K562 (cell line): Measurements from ENCODE around the gene BRD4. TPM values are rescaled to one million over a fixed set of nuclear protein-coding genes. Genes with fewer than 3 reads are reported as not detected.
A peak's percentile ranks its signal among the peaks of the same experiment; 100 is the strongest.

Source experiments
- ATAC-seq: fragments of 200-7000 bp; cut with Tn5 transposase; 3 replicates; pipeline ENCODE4 v1.9.1; 2020; ENCODE audit warnings: moderate library complexity
- BruUV-seq: library from RNA; stranded (reverse); fragments of 400-500 nt; replicated peaks from 2 replicates; lab custom pipeline; 2021; lab: Mats Ljungman, UMichigan
- CTCF ChIA-PET: fragments of 300-600 bp; formaldehyde crosslinking; extraction: SDS; loops from one replicate; lab custom pipeline; 2021; ENCODE audit warnings: low intra/inter-chr PET ratio; lab: Yijun Ruan, JAX
- POLR2A ChIA-PET: fragments of 300-600, 350-650 bp; sonication (Branson Sonifier 250); formaldehyde crosslinking; extraction: SDS; loops from one replicate; lab custom pipeline; 2021; ENCODE audit warnings: antibody characterized with exemption, inconsistent platforms; lab: Yijun Ruan, JAX
- DNase-seq, 4 experiments: peaks; one replicate each; pipeline versions ENCODE4 v3.0.0 to v3.0.0-alpha.2; 2011 to 2018; ENCODE audit warnings: low spot score in 3 of 4, mixed read lengths in 3 of 4; ENCODE audit errors: extremely low read depth in 1 of 4
- FAIRE-seq: peaks from 2 replicates; lab custom pipeline; 2011; peaks lifted over from hg19 to GRCh38; lab: Jason Lieb, UNC
- H2AFZ ChIP-seq: 2 replicates; pipeline ENCODE4 v1.6.0; 2011; ENCODE audit warnings: low read depth, low read length, control low read depth, inconsistent platforms
- H3K27ac ChIP-seq: fragments of 200-600 bp; 3 replicates; pipeline ENCODE4 v1.8.0; 2011; ENCODE audit warnings: low read depth, mild to moderate bottlenecking, control low read depth, inconsistent platforms, low read length, moderate library complexity, mixed read lengths; ENCODE audit errors: extremely low read depth
- H3K27me3 ChIP-seq, 2 experiments: fragments of 300-600 bp in 1 of 2; 2 replicates in 1 of 2; 3 replicates in 1 of 2; pipeline versions ENCODE4 v1.6.0 to v1.8.0; 2011; ENCODE audit warnings: inconsistent platforms in 2 of 2, low read length in 2 of 2, mild to moderate bottlenecking in 1 of 2, mixed read lengths in 1 of 2, moderate library complexity in 1 of 2; ENCODE audit not compliant: control insufficient read depth in 2 of 2, insufficient read depth in 2 of 2
- H3K36me3 ChIP-seq: fragments of 300-600 bp; 3 replicates; pipeline ENCODE4 v1.8.0; 2011; ENCODE audit warnings: mild to moderate bottlenecking, low read length, inconsistent platforms; ENCODE audit not compliant: control insufficient read depth, insufficient read depth
- H3K4me1 ChIP-seq, 2 experiments: fragments of 200-600 bp in 1 of 2; replicated peaks in 1 of 2; 2 replicates in 1 of 2; 3 replicates in 1 of 2; pipeline versions ENCODE4 v1.5.1 to v1.8.0; 2011; ENCODE audit warnings: inconsistent platforms in 2 of 2, low read length in 2 of 2, mild to moderate bottlenecking in 1 of 2, mixed read lengths in 1 of 2, moderate library complexity in 1 of 2; ENCODE audit not compliant: control insufficient read depth in 2 of 2, insufficient read depth in 2 of 2
- H3K4me2 ChIP-seq: 2 replicates; pipeline ENCODE4 v1.6.1; 2011; ENCODE audit warnings: low read length, control low read depth, inconsistent platforms, mixed read lengths; ENCODE audit not compliant: insufficient read depth
- H3K4me3 ChIP-seq: fragments of 200-600 bp; sonication (generic), shearing (Covaris generic); 2 replicates; pipeline ENCODE4 v1.5.1; 2016; ENCODE audit warnings: control low read depth, inconsistent platforms
- H3K79me2 ChIP-seq: fragments of 200-600 bp; 3 replicates; pipeline ENCODE4 v1.8.0; 2011; ENCODE audit warnings: low read length, inconsistent platforms; ENCODE audit not compliant: control insufficient read depth, insufficient read depth
- H3K9ac ChIP-seq, 2 experiments: 2 replicates each; pipeline versions ENCODE4 v1.6.0 to v1.6.1; 2011; ENCODE audit warnings: low read depth in 2 of 2, low read length in 2 of 2, control low read depth in 1 of 2, inconsistent platforms in 1 of 2, mild to moderate bottlenecking in 1 of 2, mixed read lengths in 1 of 2; ENCODE audit not compliant: insufficient read depth in 1 of 2
- H3K9me1 ChIP-seq: one replicate; pipeline ENCODE4 v1.6.0; 2011; ENCODE audit warnings: inconsistent platforms, mild to moderate bottlenecking, low read length, moderate library complexity; ENCODE audit not compliant: control insufficient read depth, insufficient read depth
- H3K9me3 ChIP-seq: replicated peaks from 2 replicates; pipeline ENCODE4 v1.5.1; 2011; ENCODE audit warnings: low read depth, low read length, inconsistent platforms; ENCODE audit not compliant: control insufficient read depth, insufficient read depth
- H4K20me1 ChIP-seq: replicated peaks from 2 replicates; pipeline ENCODE4 v1.6.1; 2011; ENCODE audit warnings: low read length, inconsistent platforms, mixed read lengths; ENCODE audit not compliant: control insufficient read depth, insufficient read depth
- CREBBP ChIP-seq: IDR thresholded peaks from one replicate; pipeline ENCODE4 v1.6.1; 2012; ENCODE audit warnings: low read depth, mild to moderate bottlenecking, control low read depth, inconsistent platforms, low read length
- EWSR1 ChIP-seq: fragments of 450-650 bp; IDR thresholded peaks from 2 replicates; pipeline ENCODE4 v1.6.1; 2018; ENCODE audit warnings: borderline replicate concordance, mild to moderate bottlenecking, low read depth, moderate library complexity; ENCODE audit not compliant: partially characterized antibody
- HNRNPK ChIP-seq: fragments of 200-400 bp; formaldehyde crosslinking; IDR thresholded peaks from one replicate; pipeline ENCODE4 v1.6.1; 2018; ENCODE audit warnings: mild to moderate bottlenecking, low read depth, low read length; ENCODE audit not compliant: poor library complexity, severe bottlenecking
- NFIC ChIP-seq: fragments of 450-650 bp; IDR thresholded peaks from 2 replicates; pipeline ENCODE4 v1.6.1; 2017; ENCODE audit warnings: mild to moderate bottlenecking, inconsistent platforms
- PRMT5 ChIP-seq: sonication (generic); formaldehyde crosslinking; IDR thresholded peaks from 2 replicates; pipeline ENCODE4 v1.5.0; 2020; ENCODE audit warnings: missing genetic modification reagents
- TOE1 ChIP-seq, 2 experiments: fragments of 450-650 bp in 1 of 2; sonication (generic) in 1 of 2; formaldehyde crosslinking in 1 of 2; IDR thresholded peaks; 2 replicates each; pipeline versions ENCODE4 v1.7.1 to v1.8.0; 2016 to 2022; ENCODE audit warnings: borderline replicate concordance in 2 of 2, mild to moderate bottlenecking in 2 of 2, antibody characterized with exemption in 1 of 2, inconsistent platforms in 1 of 2, low read depth in 1 of 2, missing genetic modification reagents in 1 of 2, moderate library complexity in 1 of 2
- U2AF1 ChIP-seq: fragments of 200-400 bp; formaldehyde crosslinking; optimal IDR thresholded peaks from 2 replicates; pipeline ENCODE3; 2017; ENCODE audit warnings: mild to moderate bottlenecking, low read depth, low read length, moderate library complexity
- ZBTB7A ChIP-seq: IDR thresholded peaks from 2 replicates; pipeline ENCODE4 v1.6.1; 2011; ENCODE audit warnings: low read depth, mild to moderate bottlenecking, low read length, moderate library complexity, borderline replicate concordance; ENCODE audit not compliant: control insufficient read depth
- WGBS: fragments of 100-300 bp; shearing (Covaris generic); methylation state at CpG from one replicate; pipeline ENCODE4 v1.1.6; 2016; ENCODE audit warnings: low coverage, mixed read lengths; ENCODE audit not compliant: insufficient coverage; ENCODE audit errors: missing lambda C conversion rate; 5-methylcytosine and 5-hydroxymethylcytosine counted together
- in situ Hi-C: fragments of 300-500 bp; cut with MboI; formaldehyde crosslinking; loops from 4 replicates; pipeline ENCODE4 v1.15.0; 2018; ENCODE audit warnings: inconsistent platforms, mixed read lengths
- intact Hi-C: fragments of 100-400 bp; cut with micrococcal nuclease; formaldehyde crosslinking; loops from 2 replicates; pipeline ENCODE4 v1.14.2; 2022
- polyA plus RNA-seq, 8 experiments: library from polyadenylated mRNA; depleted of rRNA in 4 of 8; stranded (reverse) in 5 of 8; unstranded in 3 of 8; fragments of >200 nt; fragmentation: Nextera tagmentation in 2 of 8; fragmentation: Illumina TruSeq in 1 of 8; extraction: Ambion mirVana in 2 of 8; extraction: Trizol in 1 of 8; gene quantifications; 2 replicates each; pipeline versions ENCODE4 v1.2.1 to v1.2.3, GENCODE V29; 2011 to 2014; ENCODE audit warnings: inconsistent platforms in 1 of 8, missing spikeins in 1 of 8
- total RNA-seq, 7 experiments: library from RNA; depleted of rRNA in 6 of 7; stranded (reverse); fragments of >200 nt in 6 of 7; fragmentation: Illumina TruSeq in 2 of 7; extraction: Trizol in 2 of 7; gene quantifications; 2 replicates each; pipeline versions ENCODE4 v1.2.1 to v1.2.3, GENCODE V29; 2011 to 2021; ENCODE audit warnings: low replicate concordance in 1 of 7
- TF ChIP-seq, protein P1 (sequence below): fragments of 200-800 bp; sonication (Bioruptor generic); IDR thresholded peaks from 2 replicates; pipeline ENCODE4 v1.6.1; 2017; ENCODE audit warnings: missing genetic modification characterization, missing compliant biosample characterization
- TF ChIP-seq, protein P2 (sequence below): sonication (generic); formaldehyde crosslinking; IDR thresholded peaks from 2 replicates; pipeline ENCODE4 v1.8.1; 2023; ENCODE audit warnings: mild to moderate bottlenecking, missing genetic modification reagents
- TF ChIP-seq, protein P3 (sequence below): fragments of 250-450 bp; sonication (Bioruptor Pico); IDR thresholded peaks from 2 replicates; pipeline ENCODE4 v1.5.0; 2022; ENCODE audit warnings: mild to moderate bottlenecking
- TF ChIP-seq, protein P4 (sequence below): fragments of 450-650 bp; formaldehyde crosslinking; IDR thresholded peaks from 2 replicates; pipeline ENCODE4 v1.4.0; 2022; ENCODE audit warnings: missing genetic modification characterization

BRD4 gene
- total and polyA plus RNA-seq, 9 of the 15 experiments (the other 6 are each of a cell fraction or from before 2014, with no cell fraction given) = 1.8 to 105 (median 15.6) TPM

DNA sequence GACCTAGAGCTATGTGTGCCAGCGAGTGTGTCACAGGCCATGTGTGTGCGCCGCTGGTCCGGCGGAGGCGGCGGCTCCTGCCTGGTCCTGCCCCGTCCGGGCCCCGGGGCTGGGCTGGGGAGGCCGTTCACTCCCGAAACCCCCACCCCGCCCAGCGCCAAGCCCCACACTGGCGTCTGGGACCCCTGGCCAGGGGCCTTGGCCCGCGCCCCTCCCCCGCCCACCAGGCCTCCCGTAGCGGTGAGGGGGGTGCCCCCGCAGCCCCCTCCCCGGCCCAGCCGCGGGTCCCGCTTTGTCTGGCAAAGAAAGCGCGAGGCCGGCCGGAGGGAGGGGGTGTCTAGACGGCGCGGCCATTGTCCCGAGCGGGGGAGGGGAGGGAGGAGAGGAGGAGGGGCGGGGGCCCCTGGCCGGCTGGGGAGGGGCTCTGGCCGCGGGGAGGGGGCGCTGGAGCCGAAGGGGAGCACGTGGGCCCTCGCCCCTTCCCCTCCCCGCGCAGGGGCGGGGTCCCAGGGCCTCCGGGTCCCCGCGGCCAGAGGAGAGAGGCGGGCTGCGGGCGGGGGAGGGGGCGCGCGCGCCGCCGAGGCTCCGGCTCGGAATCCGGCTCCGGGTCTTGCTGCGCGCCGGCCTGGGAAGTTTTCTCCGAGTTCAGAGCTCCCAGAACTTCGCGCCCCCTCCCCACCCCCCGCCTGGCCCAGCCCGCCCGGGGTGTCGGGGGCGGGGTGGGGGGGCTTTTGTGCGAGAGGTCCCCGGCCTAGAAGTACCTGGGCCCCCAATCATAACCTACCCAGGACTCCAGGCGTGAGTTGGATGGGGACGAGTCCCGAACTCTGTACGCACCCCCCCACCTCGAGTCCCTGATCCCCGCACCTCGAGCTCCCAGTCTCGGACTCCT, 132.4 kb downstream of the BRD4 start:
- Histone ChIP-seq H4K20me1 (no peaks in the 10 kb centered on the region; the same call in 1 of the 2 replicates), H3K36me3 (no peaks in the 10 kb centered on the region), H3K9ac (no peak overlapping the region; a peak in 1 of 4 replicates), H3K4me1 (peaks cover 0 to 23% of the 10 kb centered on the region in 2 experiments; a peak in 2 of 5 replicates), H3K9me1 (no peaks in the 10 kb centered on the region), H3K27me3 (peaks cover 7 to 24% of the 10 kb centered on the region in 2 experiments), H3K79me2 (no peaks in the 10 kb centered on the region), H3K4me3 (no peak overlapping the region), H3K9me3 (no peaks in the 10 kb centered on the region), H3K27ac (no peak overlapping the region), H3K4me2 (no peak overlapping the region), H2AFZ (no peak overlapping the region)
- POLR2A ChIA-PET = no interaction called here
- no TSS peak for BruUV-seq
- in situ Hi-C loops = no loop called here
- 76% methylated on average over 7 of the region's 82 CpGs for WGBS
- CTCF ChIA-PET = no interaction called here
- intact Hi-C loops = no loop called here
- no peak for ATAC-seq
- FAIRE-seq = no peak
- DNase-seq = peak in 2 of 4 experiments; percentile 59 to 61
- TF ChIP-seq PRMT5 (no peak), CREBBP (no peak), U2AF1 (no peak), NFIC (no peak), EWSR1 (no peak), HNRNPK (no peak), TOE1 (IDR thresholded peaks at IDR 0.05; ENCODE audit: borderline replicate concordance) (no peak), TOE1 (CRISPR knock-in tag; IDR thresholded peaks at IDR 0.05; ENCODE audit: borderline replicate concordance, low read depth) (no peak), ZBTB7A (peak; percentile 22; the same call in 1 of the 2 replicates)
- TF ChIP-seq, protein P1, sequence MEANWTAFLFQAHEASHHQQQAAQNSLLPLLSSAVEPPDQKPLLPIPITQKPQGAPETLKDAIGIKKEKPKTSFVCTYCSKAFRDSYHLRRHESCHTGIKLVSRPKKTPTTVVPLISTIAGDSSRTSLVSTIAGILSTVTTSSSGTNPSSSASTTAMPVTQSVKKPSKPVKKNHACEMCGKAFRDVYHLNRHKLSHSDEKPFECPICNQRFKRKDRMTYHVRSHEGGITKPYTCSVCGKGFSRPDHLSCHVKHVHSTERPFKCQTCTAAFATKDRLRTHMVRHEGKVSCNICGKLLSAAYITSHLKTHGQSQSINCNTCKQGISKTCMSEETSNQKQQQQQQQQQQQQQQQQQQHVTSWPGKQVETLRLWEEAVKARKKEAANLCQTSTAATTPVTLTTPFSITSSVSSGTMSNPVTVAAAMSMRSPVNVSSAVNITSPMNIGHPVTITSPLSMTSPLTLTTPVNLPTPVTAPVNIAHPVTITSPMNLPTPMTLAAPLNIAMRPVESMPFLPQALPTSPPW (CRISPR knock-in tag) = peak; percentile 25; the same call in 1 of the 2 replicates
- TF ChIP-seq, protein P2, sequence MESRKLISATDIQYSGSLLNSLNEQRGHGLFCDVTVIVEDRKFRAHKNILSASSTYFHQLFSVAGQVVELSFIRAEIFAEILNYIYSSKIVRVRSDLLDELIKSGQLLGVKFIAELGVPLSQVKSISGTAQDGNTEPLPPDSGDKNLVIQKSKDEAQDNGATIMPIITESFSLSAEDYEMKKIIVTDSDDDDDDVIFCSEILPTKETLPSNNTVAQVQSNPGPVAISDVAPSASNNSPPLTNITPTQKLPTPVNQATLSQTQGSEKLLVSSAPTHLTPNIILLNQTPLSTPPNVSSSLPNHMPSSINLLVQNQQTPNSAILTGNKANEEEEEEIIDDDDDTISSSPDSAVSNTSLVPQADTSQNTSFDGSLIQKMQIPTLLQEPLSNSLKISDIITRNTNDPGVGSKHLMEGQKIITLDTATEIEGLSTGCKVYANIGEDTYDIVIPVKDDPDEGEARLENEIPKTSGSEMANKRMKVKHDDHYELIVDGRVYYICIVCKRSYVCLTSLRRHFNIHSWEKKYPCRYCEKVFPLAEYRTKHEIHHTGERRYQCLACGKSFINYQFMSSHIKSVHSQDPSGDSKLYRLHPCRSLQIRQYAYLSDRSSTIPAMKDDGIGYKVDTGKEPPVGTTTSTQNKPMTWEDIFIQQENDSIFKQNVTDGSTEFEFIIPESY = no peak
- TF ChIP-seq, protein P3, sequence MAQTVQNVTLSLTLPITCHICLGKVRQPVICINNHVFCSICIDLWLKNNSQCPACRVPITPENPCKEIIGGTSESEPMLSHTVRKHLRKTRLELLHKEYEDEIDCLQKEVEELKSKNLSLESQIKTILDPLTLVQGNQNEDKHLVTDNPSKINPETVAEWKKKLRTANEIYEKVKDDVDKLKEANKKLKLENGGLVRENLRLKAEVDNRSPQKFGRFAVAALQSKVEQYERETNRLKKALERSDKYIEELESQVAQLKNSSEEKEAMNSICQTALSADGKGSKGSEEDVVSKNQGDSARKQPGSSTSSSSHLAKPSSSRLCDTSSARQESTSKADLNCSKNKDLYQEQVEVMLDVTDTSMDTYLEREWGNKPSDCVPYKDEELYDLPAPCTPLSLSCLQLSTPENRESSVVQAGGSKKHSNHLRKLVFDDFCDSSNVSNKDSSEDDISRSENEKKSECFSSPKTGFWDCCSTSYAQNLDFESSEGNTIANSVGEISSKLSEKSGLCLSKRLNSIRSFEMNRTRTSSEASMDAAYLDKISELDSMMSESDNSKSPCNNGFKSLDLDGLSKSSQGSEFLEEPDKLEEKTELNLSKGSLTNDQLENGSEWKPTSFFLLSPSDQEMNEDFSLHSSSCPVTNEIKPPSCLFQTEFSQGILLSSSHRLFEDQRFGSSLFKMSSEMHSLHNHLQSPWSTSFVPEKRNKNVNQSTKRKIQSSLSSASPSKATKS (CRISPR knock-in tag) = no peak
- TF ChIP-seq, protein P4, sequence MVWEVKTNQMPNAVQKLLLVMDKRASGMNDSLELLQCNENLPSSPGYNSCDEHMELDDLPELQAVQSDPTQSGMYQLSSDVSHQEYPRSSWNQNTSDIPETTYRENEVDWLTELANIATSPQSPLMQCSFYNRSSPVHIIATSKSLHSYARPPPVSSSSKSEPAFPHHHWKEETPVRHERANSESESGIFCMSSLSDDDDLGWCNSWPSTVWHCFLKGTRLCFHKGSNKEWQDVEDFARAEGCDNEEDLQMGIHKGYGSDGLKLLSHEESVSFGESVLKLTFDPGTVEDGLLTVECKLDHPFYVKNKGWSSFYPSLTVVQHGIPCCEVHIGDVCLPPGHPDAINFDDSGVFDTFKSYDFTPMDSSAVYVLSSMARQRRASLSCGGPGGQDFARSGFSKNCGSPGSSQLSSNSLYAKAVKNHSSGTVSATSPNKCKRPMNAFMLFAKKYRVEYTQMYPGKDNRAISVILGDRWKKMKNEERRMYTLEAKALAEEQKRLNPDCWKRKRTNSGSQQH (CRISPR knock-in tag) = no peak
